Stimulated activated CD8-positive, alpha-beta memory T cell treated with anti-CD3 and anti-CD28 coated beads, Interleukin-2, amount 100 ng/mL, for 1 hour (primary cell): ENCODE data around the gene VPS4B.
"Not testable (repeated sequence)": the region's sequence is repeated elsewhere in the genome, so short reads cannot be mapped to it uniquely, and the experiment has no call there.

ENCODE experiments used
- DNase-seq, 2 donors: peaks; one replicate each; pipeline ENCODE4 v3.0.0-alpha.2; 2020; ENCODE audit warnings: low read depth in 2 of 2

VPS4B gene

GRCh38 chr18:63422087-63422863, at the start of gene VPS4B:
VPS4B (minus strand) TSS chr18:63422476; CDS start chr18:63422259, 217 bp downstream.
- DNase-seq = peak; percentile 99 to 100

GRCh38 chr18:63470751-63471150, 48.5 kb upstream of the VPS4B start:
- no peak for DNase-seq

- no peak for DNase-seq
Observed at GRCh38 chr18:63468575-63468974, 46.3 kb upstream of the VPS4B start.

- no peak for DNase-seq
Observed at GRCh38 chr18:63467699-63468098, 45.4 kb upstream of the VPS4B start.

- DNase-seq = no peak
Observed at GRCh38 chr18:63465059-63465458, 42.8 kb upstream of the VPS4B start.

GRCh38 chr18:63464434-63464833, 42.2 kb upstream of the VPS4B start:
- no peak for DNase-seq

- DNase-seq = no peak
Observed at GRCh38 chr18:63460414-63460813, 38.1 kb upstream of the VPS4B start.

GRCh38 chr18:63457977-63458376, 35.7 kb upstream of the VPS4B start:
- no peak for DNase-seq

- no peak for DNase-seq
Observed at GRCh38 chr18:63454497-63454896, 32.2 kb upstream of the VPS4B start.

- DNase-seq = not testable (repeated sequence)
Observed at GRCh38 chr18:63452751-63453150, 30.5 kb upstream of the VPS4B start.

GRCh38 chr18:63451799-63452660, 29.8 kb upstream of the VPS4B start:
- no peak for DNase-seq

- DNase-seq = no peak
Observed at GRCh38 chr18:63449426-63449825, 27.1 kb upstream of the VPS4B start.

- no peak for DNase-seq
Observed at GRCh38 chr18:63447066-63447465, 24.8 kb upstream of the VPS4B start.

- no peak for DNase-seq
Observed at GRCh38 chr18:63446266-63446665, 24.0 kb upstream of the VPS4B start.

- DNase-seq = no peak
Observed at GRCh38 chr18:63445037-63445436, 22.8 kb upstream of the VPS4B start.

GRCh38 chr18:63444580-63444979, 22.3 kb upstream of the VPS4B start:
- no peak for DNase-seq

- DNase-seq = no peak
Observed at GRCh38 chr18:63443829-63444228, 21.6 kb upstream of the VPS4B start.

GRCh38 chr18:63440881-63441280, 18.6 kb upstream of the VPS4B start:
- DNase-seq = no peak

GRCh38 chr18:63440219-63440618, 17.9 kb upstream of the VPS4B start:
- no peak for DNase-seq

GRCh38 chr18:63439334-63439733, 17.1 kb upstream of the VPS4B start:
- DNase-seq = peak; percentile 9 to 14

GRCh38 chr18:63438181-63438580, 15.9 kb upstream of the VPS4B start:
- no peak for DNase-seq

- DNase-seq = no peak
Observed at GRCh38 chr18:63433334-63433866, 11.1 kb upstream of the VPS4B start.

- no peak for DNase-seq
Observed at GRCh38 chr18:63431180-63431579, 8.9 kb upstream of the VPS4B start.
